A673 (cell line): Measurements from ENCODE around the gene MTMR2.

Experiments
- EZH2 ChIP-seq: fragments of 200-600 bp; sonication (generic); IDR thresholded peaks from 2 replicates; pipeline ENCODE4 v1.6.1; 2017; ENCODE audit warnings: borderline replicate concordance, low read depth, mild to moderate bottlenecking, mixed read lengths, antibody characterized with exemption, low read length; ENCODE audit not compliant: poor library complexity, severe bottlenecking
- TF ChIP-seq, protein P1 (sequence below): fragments of 300-800, 200-600 bp; sonication (generic); conservative IDR thresholded peaks from 2 replicates; pipeline ENCODE4 v1.5.1; 2017; ENCODE audit warnings: low read depth, mild to moderate bottlenecking, antibody characterized with exemption, low read length, moderate library complexity, mixed read lengths

DNA sequence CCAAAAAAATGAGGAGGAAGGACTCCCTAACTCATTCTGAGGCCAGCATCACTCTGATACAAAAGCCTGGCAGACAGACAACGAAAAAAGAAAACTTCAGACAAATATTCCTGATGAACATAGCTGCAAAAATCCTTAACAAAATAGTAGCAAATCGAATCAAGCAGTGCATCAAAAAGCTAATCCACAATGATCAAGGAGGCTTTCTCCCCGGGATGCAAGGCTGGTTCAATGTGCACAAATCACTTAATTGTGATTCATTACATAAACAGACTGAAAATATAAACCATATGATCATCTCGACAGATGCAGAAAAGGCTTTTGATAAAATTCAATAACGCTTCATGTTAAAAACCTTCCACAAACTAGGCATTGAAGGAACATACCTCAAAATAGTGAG is 16.4 kb downstream of the MTMR2 start:
- TF ChIP-seq, protein P1, sequence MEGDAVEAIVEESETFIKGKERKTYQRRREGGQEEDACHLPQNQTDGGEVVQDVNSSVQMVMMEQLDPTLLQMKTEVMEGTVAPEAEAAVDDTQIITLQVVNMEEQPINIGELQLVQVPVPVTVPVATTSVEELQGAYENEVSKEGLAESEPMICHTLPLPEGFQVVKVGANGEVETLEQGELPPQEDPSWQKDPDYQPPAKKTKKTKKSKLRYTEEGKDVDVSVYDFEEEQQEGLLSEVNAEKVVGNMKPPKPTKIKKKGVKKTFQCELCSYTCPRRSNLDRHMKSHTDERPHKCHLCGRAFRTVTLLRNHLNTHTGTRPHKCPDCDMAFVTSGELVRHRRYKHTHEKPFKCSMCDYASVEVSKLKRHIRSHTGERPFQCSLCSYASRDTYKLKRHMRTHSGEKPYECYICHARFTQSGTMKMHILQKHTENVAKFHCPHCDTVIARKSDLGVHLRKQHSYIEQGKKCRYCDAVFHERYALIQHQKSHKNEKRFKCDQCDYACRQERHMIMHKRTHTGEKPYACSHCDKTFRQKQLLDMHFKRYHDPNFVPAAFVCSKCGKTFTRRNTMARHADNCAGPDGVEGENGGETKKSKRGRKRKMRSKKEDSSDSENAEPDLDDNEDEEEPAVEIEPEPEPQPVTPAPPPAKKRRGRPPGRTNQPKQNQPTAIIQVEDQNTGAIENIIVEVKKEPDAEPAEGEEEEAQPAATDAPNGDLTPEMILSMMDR: no peak
- no peak for TF ChIP-seq EZH2
